Activated CD4-positive, CD25-positive, alpha-beta regulatory T cell (primary cell): ENCODE data around the gene AUTS2.

Experiments
- DNase-seq, 4 experiments: peaks; one replicate each; lab custom pipeline; 2025; lab: John Stamatoyannopoulos, UW

Gene AUTS2

GRCh38 chr7:70460562-70460961, 862.3 kb downstream of the AUTS2 start:
- DNase-seq, result no peak

DNA sequence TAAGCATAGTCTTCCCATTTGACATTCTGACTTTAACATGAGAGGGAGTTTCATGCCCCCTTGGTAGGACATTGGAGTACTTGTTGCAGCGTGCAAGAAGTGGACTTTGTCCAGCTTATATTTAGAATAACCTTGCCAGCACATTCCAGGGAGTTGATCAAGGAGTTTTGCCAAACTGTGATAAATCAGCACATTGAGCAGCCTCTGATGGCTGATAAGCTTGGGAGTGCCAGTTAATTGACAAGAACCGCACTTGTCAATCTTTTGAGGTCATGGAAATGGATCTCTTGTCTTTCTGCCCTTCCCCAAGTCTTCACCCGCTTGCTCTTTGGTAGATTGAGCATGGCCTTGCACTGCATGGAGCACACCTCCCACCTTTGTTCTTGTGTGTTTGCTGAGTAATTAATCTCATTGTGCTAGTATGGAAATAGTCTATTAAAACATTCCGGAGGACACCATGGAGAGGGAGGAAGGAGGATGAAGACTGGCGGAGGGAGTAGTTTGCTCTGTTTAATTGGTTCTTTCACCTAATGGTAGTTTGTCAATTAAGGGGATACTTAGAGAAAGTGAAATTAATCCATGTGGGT, 865.2 kb downstream of the AUTS2 start:
- no peak for DNase-seq

DNA sequence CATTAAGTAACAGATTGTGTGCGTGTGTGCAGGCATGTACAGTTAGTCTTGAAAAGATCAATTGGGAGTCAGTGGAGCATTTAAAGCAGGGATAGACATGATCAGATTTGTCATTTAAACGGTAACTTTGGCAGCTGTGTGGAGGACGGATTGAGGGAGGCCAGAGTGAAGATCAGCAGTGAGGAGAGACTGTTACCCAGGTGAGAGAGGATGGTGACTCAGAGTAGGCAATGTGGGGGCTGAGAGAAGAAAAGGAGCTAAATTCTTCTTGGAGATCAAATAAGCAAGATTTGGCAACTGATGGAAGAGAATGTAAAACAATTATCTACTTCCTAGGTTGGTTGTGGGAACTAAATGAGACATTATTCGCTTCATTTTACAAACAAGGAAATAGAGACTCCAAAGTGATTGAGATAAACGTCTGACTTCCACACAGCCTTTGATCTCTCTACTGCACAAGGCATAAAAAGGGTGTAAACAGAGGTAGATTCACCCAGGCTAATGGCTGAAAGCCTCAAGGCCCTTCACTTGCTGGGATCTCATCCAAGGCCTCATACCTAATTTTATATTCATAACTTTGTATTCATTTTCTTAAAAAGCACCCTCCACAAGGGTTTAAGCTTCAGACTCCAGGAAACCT, 868.6 kb downstream of the AUTS2 start:
- DNase-seq, result no peak

GRCh38 chr7:70470746-70471145, 872.5 kb downstream of the AUTS2 start:
- DNase-seq, result no peak

DNA sequence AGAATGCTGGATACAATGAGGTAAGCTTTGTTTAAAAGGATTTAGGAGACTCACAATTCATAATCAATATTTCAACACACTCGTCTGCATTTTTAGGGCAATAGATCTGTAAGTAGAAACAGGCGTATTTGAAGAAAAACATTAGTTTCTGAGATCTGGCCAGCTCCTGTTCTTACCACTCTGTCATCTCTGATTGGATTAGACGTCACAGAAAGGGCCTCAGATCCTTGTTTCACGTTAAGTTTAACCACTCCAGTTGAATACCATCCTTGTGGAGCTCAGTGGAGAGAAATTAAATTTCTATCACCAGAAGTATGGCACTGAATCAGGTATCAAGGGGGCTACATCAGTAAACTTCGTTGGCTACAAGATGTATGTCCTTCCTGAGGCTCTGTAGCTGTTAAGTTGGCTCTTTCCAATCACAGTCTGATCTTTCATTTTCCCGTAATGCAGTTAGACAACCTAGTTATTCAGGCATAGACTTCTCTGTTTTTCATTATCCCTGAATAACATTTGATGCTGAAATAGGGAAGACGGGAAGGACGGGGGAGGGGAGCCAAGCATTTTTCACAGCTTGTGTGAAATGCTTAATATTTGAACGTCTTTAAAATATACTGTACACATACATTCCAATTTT, 874.4 kb downstream of the AUTS2 start:
- no peak for DNase-seq

DNA sequence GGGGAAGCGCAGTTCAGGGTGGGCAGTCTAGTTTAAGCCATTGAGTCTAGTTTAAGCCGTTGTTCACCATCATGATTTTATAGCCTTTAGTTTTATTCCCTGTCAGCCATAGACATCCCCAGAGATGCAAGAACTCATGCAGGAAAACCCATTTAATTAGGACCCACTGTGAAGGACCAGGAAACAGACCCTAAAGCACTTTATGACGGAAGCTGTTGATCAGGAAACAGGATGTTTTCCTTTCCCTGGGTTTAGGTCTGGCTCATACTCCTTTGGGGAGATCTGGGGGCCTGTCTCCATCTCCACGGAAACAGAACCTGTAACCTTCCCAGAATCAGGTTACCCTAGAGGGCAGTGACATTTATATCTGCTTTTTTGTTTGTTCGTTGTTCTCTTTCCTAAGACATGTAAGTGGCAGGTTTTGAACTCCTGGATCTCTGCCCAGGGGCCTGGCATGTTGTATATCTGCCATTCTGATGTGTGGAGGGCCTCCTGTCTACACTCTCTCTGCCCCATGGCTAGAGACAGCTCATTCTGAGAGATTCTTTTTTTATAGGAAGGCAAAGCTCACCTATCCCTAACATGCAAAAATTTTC, 876.5 kb downstream of the AUTS2 start:
- no peak for DNase-seq

GRCh38 chr7:70477036-70478010, 879.0 kb downstream of the AUTS2 start:
- DNase-seq, result no peak

- DNase-seq, result no peak
Measured at GRCh38 chr7:70479153-70480021, 881.1 kb downstream of the AUTS2 start.

DNA sequence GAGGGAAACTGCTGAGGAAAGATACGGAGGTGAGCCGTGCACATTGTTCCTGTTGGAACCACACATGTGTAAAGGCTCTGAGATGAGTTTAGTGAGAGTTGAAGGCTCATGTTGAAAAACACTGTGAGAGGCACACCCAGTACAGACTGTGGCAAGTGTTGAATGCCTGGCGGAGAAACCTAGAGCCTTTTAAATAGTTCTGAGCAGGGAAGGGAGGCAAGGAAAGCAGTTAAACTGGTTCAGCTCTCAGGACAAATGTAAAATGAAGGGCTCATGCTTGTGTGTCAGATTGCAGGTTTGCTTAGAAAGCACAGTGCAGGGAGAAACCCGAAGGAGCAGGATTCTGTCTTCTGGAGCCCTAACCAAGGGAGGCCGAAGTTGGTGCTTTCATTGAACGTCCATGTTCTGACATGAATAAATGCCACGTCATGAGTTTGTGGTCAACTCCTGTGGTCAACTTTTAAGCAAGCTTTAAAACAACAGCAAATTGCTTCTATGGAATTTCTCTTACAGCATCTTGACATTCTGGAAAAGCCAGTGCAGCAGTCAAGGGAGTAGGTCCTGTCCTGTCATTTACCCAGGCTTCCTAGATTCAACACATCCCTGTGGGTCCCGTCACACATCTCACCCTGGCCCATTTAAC, 882.8 kb downstream of the AUTS2 start:
- no peak for DNase-seq

GRCh38 chr7:70481570-70482123, 883.4 kb downstream of the AUTS2 start:
- DNase-seq, result no peak

GRCh38 chr7:70484255-70484654, 886.0 kb downstream of the AUTS2 start:
- DNase-seq, result no peak

- no peak for DNase-seq
Measured at GRCh38 chr7:70486977-70487376, 888.7 kb downstream of the AUTS2 start.

- no peak for DNase-seq
Measured at GRCh38 chr7:70487428-70487827, 889.2 kb downstream of the AUTS2 start.

DNA sequence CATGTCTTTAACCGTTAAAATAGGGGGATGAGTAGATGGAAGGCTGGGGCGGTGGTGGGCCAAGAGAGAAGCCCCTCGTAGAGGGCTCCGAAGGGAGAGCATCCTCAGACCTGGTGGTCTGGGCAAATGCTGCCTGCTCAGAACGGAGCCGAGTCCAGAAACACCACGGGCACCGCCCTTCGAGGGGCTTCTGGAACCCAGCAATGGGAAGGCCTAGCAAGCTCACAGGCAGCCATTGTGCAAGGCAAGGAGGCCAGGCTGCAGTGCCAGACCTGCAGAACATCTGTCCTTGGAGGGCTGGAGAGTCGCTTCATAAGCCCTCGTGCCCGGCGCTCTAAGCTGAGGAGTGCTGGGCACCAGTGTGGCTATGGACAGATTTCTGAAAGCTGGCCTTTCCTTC, 889.6 kb downstream of the AUTS2 start:
- no peak for DNase-seq

- no peak for DNase-seq
Measured at GRCh38 chr7:70489813-70490212, 891.5 kb downstream of the AUTS2 start.

DNA sequence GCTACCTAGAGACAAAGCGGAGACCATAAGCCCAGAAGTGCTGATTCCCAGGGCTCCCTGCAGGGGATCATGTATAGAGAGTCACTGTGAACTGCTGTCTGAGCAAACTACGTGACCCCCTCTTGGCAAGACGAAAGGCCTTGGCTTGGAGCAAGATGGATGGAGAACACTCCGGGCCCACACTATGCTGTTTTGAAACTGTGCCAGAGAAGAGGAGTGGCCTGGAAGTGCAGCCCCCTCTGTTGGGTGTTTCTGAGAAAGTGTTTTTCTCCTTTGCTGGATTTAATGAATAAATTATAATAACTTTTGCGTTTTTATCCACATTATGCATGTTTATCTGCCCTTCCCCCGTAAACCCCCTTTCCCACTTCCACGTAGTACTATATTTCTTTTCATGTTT, 894.4 kb downstream of the AUTS2 start:
- no peak for DNase-seq

DNA sequence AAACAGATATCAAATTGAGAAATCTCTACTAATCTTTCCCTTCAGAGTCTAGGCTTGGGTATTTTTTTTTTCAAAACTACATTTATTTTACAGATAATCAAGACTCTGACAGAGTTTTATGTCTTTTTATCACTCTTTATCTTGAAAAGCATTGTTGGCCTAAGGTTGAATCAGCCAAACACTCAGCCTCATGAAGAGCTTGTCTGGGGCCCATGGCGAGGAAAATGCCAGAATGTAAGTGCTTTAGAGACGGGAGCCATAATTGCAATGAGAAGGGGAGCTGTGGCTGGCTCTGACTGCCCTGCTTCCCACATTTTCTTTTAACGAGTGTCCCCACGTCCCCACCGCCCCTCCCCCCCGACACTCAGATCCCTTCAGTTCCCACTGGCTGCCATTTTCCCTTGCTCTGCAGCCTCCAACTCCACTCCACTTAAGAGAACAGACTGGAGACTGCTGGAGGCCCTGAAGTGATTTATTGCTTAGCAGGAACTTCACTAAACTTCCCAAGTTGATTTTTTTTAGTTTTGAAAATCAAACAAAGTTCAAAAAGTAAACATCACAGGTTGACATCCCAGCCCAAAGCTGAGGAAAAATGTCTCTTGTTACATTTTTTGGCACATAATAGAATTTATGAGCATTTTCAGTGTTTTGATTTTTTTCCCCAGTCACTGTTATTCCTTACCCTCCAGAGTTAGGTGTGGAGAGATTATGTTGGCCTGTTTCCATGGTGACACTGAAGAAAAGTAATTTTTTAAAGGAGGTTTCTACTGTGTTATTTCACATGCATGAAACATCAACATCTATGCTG, 896.2 kb downstream of the AUTS2 start:
- no peak for DNase-seq

GRCh38 chr7:70495033-70495376, 896.7 kb downstream of the AUTS2 start:
- DNase-seq, result no peak

DNA sequence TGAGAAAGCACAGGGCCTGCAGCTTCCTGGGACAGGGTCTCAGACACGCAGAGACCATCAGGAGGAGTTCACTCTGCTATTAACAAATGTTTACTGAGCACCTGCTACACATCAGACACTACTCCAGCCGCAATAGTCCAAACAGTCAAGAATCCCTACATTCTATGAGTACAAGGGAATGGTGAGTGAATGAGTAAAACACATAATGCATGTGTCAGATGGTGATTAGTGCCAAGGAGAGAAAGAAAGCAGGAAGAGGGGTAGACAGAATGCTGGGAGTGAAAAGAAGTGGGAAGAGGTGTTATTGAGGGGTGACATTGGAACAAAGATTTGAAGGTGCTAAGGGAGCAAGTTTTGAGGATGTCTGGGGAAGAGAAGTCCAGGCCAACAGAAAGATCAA, 899.5 kb downstream of the AUTS2 start:
- DNase-seq, result no peak
